Measurements from ENCODE around the gene PLXNA1. TPM values are rescaled to one million over a fixed set of nuclear protein-coding genes. Genes with fewer than 3 reads are reported as not detected.

Gene PLXNA1
- total and polyA plus RNA-seq, 2 of the 8 experiments (the other 6 are each of a cell fraction or from before 2014, with no cell fraction given) = 47.5 to 54.9 TPM

GRCh38 chr3:126987596-126987995 lies 4.7 kb downstream of the PLXNA1 start:
- CTCF ChIA-PET (ENCODE audit: partially characterized antibody) = interaction anchor here (2.7 to 10.0 kb wide), 2 partner anchors 8 to 235 kb away, joined by 13 to 74 read pairs; no protein-coding TSS in a partner anchor
- H2BK120ac ChIP-seq (replicated peaks; ENCODE audit: low read depth, low read length) = no peak overlapping the region
- H3K4ac ChIP-seq (replicated peaks; ENCODE audit: insufficient read length, low read depth, low read length) = no peak overlapping the region
- peaks cover 34% of the 10 kb centered on the region for H3K79me1 ChIP-seq (ENCODE audit: low read depth, low read length)
- no peak overlapping the region for H4K8ac ChIP-seq (ENCODE audit: extremely low read depth, insufficient read depth, low read length)
- peaks cover 8 to 62% of the 10 kb centered on the region in 2 experiments; a peak in 3 of 4 replicates for H3K79me2 ChIP-seq (ENCODE audit: control insufficient read depth in 1 of 2, insufficient read depth in 2 of 2, low read length in 2 of 2)
- H3K4me1 ChIP-seq (replicated peaks in 1 of 4; ENCODE audit: control insufficient read depth in 3 of 4, insufficient read depth in 4 of 4, low read length in 3 of 4) = peaks cover 0 to 19% (median 8%) of the 10 kb centered on the region in 4 experiments; a peak in 5 of 7 replicates
- no peaks in the 10 kb centered on the region for H3K9me3 ChIP-seq (ENCODE audit: insufficient read depth in 2 of 2, low read depth in 1 of 2, low read length in 1 of 2)
- H3K36me3 ChIP-seq (ENCODE audit: control insufficient read depth in 2 of 4, insufficient read depth in 4 of 4, low read length in 3 of 4) = peaks cover 2 to 16% (median 11%) of the 10 kb centered on the region in 4 experiments; a peak in 6 of 8 replicates
- WGBS, 2 experiments (ENCODE audit: extremely low coverage in 1 of 2, insufficient coverage in 1 of 2, insufficient read length in 1 of 2, insufficient replicate concordance in 2 of 2, low coverage in 1 of 2, low lambda C conversion rate in 2 of 2, missing lambda C conversion rate in 1 of 2) = 94% methylated on average over 3 of the region's 8 CpGs; no CpG with 5 or more reads in 1 of the 2 experiments
- no peak overlapping the region for H3K4me2 ChIP-seq (ENCODE audit: insufficient read depth in 1 of 2, low read depth in 2 of 2, low read length in 2 of 2)
- H2BK20ac ChIP-seq (ENCODE audit: low read length) = no peak overlapping the region
- no peak overlapping the region for H3K9ac ChIP-seq (replicated peaks in 1 of 4; ENCODE audit: extremely low read depth in 1 of 4, low read depth in 3 of 4, low read length in 3 of 4)
- H3K14ac ChIP-seq (ENCODE audit: insufficient read length) = no peak overlapping the region
- H4K20me1 ChIP-seq (replicated peaks in 1 of 2; ENCODE audit: control insufficient read depth in 1 of 2, insufficient read depth in 2 of 2, low read length in 2 of 2) = peaks cover 26 to 57% of the 10 kb centered on the region in 2 experiments
- H2BK12ac ChIP-seq (ENCODE audit: low read depth, low read length) = no peak overlapping the region
- no peak overlapping the region for H3K56ac ChIP-seq (replicated peaks; ENCODE audit: insufficient read length, low read depth, low read length)
- no peak overlapping the region for H3K18ac ChIP-seq (ENCODE audit: extremely low read depth, low read length)
- H2AK5ac ChIP-seq (ENCODE audit: low read depth, low read length) = no peak overlapping the region
- no peak overlapping the region for H4K91ac ChIP-seq (replicated peaks; ENCODE audit: insufficient read length, low read length)
- FAIRE-seq (no peak), DNase-seq (ENCODE audit: low read depth in 1 of 2, low spot score in 2 of 2) (no peak)
- peaks cover 4% of the 10 kb centered on the region; the same call in 1 of the 2 replicates for H3K23me2 ChIP-seq (ENCODE audit: low read depth, low read length)
- TF ChIP-seq RXRA (IDR thresholded peaks at IDR 0.05; ENCODE audit: insufficient read depth, low read depth, low read length) = no peak
- H3K27me3 ChIP-seq (replicated peaks in 1 of 4; ENCODE audit: control insufficient read depth in 3 of 4, extremely low read depth in 1 of 4, insufficient read depth in 3 of 4, low read length in 3 of 4) = no peaks in the 10 kb centered on the region
- POLR2A ChIA-PET (ENCODE audit: partially characterized antibody) = interaction anchor here (1.2 kb wide), 1 partner anchor 13 kb away, joined by 3 read pairs; no protein-coding TSS in a partner anchor
- no peak overlapping the region for H4K5ac ChIP-seq (ENCODE audit: insufficient read length, low read depth, low read length)
- no peak overlapping the region for H2BK5ac ChIP-seq (ENCODE audit: low read depth, low read length)
- no peak overlapping the region for H2BK15ac ChIP-seq (ENCODE audit: low read length)
- no peak overlapping the region for H3K27ac ChIP-seq (ENCODE audit: low read depth, low read length)
- no peak overlapping the region for H3K23ac ChIP-seq (ENCODE audit: insufficient read length)
- no peak overlapping the region for H3K4me3 ChIP-seq (ENCODE audit: extremely low read depth in 1 of 4, insufficient read depth in 2 of 4, low read depth in 3 of 4, low read length in 4 of 4)
- no peak overlapping the region for H2AFZ ChIP-seq (ENCODE audit: low read length)

Data from H1 (cell line).